ENCODE data around the gene ETFDH. TPM values are rescaled to one million over a fixed set of nuclear protein-coding genes. Genes with fewer than 3 reads are reported as not detected.
"Not testable (repeated sequence)": the region's sequence is repeated elsewhere in the genome, so short reads cannot be mapped to it uniquely, and the experiment has no call there.

Gene ETFDH
- total RNA-seq, 3 donors from 2014 or later (not counting 1 experiment from before 2014, with no cell fraction given), result 20.3 to 36.7 (median 22.2) TPM

- no peaks in the 10 kb centered on the region for H3K9me3 ChIP-seq (ENCODE audit: control insufficient read depth, insufficient read depth, low read length)
- Mint-ChIP-seq H3K4me3 (no peak overlapping the region), H3K27me3 (ENCODE audit: low read depth in 2 of 2) (peaks cover 4 to 10% of the 10 kb centered on the region in 2 donors), H3K36me3 (no peaks in the 10 kb centered on the region), H3K4me1 (peaks cover 4 to 5% of the 10 kb centered on the region in 2 donors), H3K9me3 (no peaks in the 10 kb centered on the region), H3K27ac (no peak overlapping the region)
- H3K4me1 ChIP-seq (ENCODE audit: control insufficient read depth, insufficient read depth, low read length), result no peaks in the 10 kb centered on the region
- H3K27me3 ChIP-seq (ENCODE audit: control insufficient read depth, insufficient read depth, low read length), result no peaks in the 10 kb centered on the region
- intact Hi-C loops (cut with micrococcal nuclease), result no loop called here
- DNase-seq (no peak), ATAC-seq (no peak)
- no peaks in the 10 kb centered on the region for H3K36me3 ChIP-seq (ENCODE audit: control insufficient read depth, insufficient read depth, low read length)
- H3K4me3 ChIP-seq (ENCODE audit: low read length), result no peak overlapping the region
- WGBS (ENCODE audit: insufficient coverage), result 97% methylated on average over 3 of the region's 4 CpGs
- TF ChIP-seq CTCF (IDR thresholded peaks at IDR 0.05), result no peak
- no peak overlapping the region for H3K27ac ChIP-seq (ENCODE audit: low read length)
Observed at GRCh38 chr4:158649111-158649680, 22.9 kb upstream of the ETFDH start.

- H3K36me3 Mint-ChIP-seq, result no peaks in the 10 kb centered on the region
- peaks cover 4 to 5% of the 10 kb centered on the region in 2 donors for H3K4me1 Mint-ChIP-seq
- no peak for TF ChIP-seq CTCF (IDR thresholded peaks at IDR 0.05)
- Histone ChIP-seq H3K36me3 (ENCODE audit: control insufficient read depth, insufficient read depth, low read length) (no peaks in the 10 kb centered on the region), H3K4me3 (ENCODE audit: low read length) (no peak overlapping the region), H3K9me3 (ENCODE audit: control insufficient read depth, insufficient read depth, low read length) (no peaks in the 10 kb centered on the region), H3K27me3 (ENCODE audit: control insufficient read depth, insufficient read depth, low read length) (no peaks in the 10 kb centered on the region), H3K27ac (ENCODE audit: low read length) (no peak overlapping the region), H3K4me1 (ENCODE audit: control insufficient read depth, insufficient read depth, low read length) (no peaks in the 10 kb centered on the region)
- DNase-seq (peak in 1 of 2 donors; percentile 6), ATAC-seq (peak in 1 of 3 donors; percentile 24)
- intact Hi-C loops (cut with micrococcal nuclease), result no loop called here
- H3K27me3 Mint-ChIP-seq (ENCODE audit: low read depth in 2 of 2), result peaks cover 0 to 2% of the 10 kb centered on the region in 2 donors
- no CpG with 5 or more reads among the region's 2 CpGs for WGBS (ENCODE audit: insufficient coverage)
- no peaks in the 10 kb centered on the region for H3K9me3 Mint-ChIP-seq
- no peak overlapping the region for H3K4me3 Mint-ChIP-seq
- peak overlapping the region in 1 of 2 donors; percentile 70 for H3K27ac Mint-ChIP-seq
Observed at GRCh38 chr4:158652920-158653319, 19.2 kb upstream of the ETFDH start.

GRCh38 chr4:158656439-158656838, 15.7 kb upstream of the ETFDH start:
- H3K9me3 Mint-ChIP-seq, result no peaks in the 10 kb centered on the region
- intact Hi-C loops (cut with micrococcal nuclease), result no loop called here
- peaks cover 4 to 5% of the 10 kb centered on the region in 2 donors for H3K4me1 Mint-ChIP-seq
- Histone ChIP-seq H3K27ac (ENCODE audit: low read length) (no peak overlapping the region), H3K36me3 (ENCODE audit: control insufficient read depth, insufficient read depth, low read length) (no peaks in the 10 kb centered on the region), H3K4me1 (ENCODE audit: control insufficient read depth, insufficient read depth, low read length) (no peaks in the 10 kb centered on the region), H3K27me3 (ENCODE audit: control insufficient read depth, insufficient read depth, low read length) (no peaks in the 10 kb centered on the region), H3K9me3 (ENCODE audit: control insufficient read depth, insufficient read depth, low read length) (no peaks in the 10 kb centered on the region), H3K4me3 (ENCODE audit: low read length) (no peak overlapping the region)
- H3K27me3 Mint-ChIP-seq (ENCODE audit: low read depth in 2 of 2), result peaks cover 0 to 8% of the 10 kb centered on the region in 2 donors
- H3K4me3 Mint-ChIP-seq, result no peak overlapping the region
- no CpG with 5 or more reads among the region's 1 CpG for WGBS (ENCODE audit: insufficient coverage)
- no peak for DNase-seq
- no peaks in the 10 kb centered on the region for H3K36me3 Mint-ChIP-seq
- ATAC-seq, result no peak
- H3K27ac Mint-ChIP-seq, result no peak overlapping the region
- TF ChIP-seq CTCF (IDR thresholded peaks at IDR 0.05), result no peak

- H3K36me3 ChIP-seq (ENCODE audit: control insufficient read depth, insufficient read depth, low read length), result no peaks in the 10 kb centered on the region
- Mint-ChIP-seq H3K27me3 (ENCODE audit: low read depth in 2 of 2) (peaks cover 0 to 8% of the 10 kb centered on the region in 2 donors), H3K4me3 (no peak overlapping the region), H3K9me3 (no peaks in the 10 kb centered on the region), H3K36me3 (no peaks in the 10 kb centered on the region), H3K4me1 (peaks cover 4 to 5% of the 10 kb centered on the region in 2 donors), H3K27ac (no peak overlapping the region)
- H3K27me3 ChIP-seq (ENCODE audit: control insufficient read depth, insufficient read depth, low read length), result no peaks in the 10 kb centered on the region
- TF ChIP-seq CTCF (IDR thresholded peaks at IDR 0.05), result no peak
- no peaks in the 10 kb centered on the region for H3K4me1 ChIP-seq (ENCODE audit: control insufficient read depth, insufficient read depth, low read length)
- intact Hi-C loops (cut with micrococcal nuclease), result no loop called here
- H3K27ac ChIP-seq (ENCODE audit: low read length), result no peak overlapping the region
- no peak overlapping the region for H3K4me3 ChIP-seq (ENCODE audit: low read length)
- ATAC-seq, result no peak
- no peaks in the 10 kb centered on the region for H3K9me3 ChIP-seq (ENCODE audit: control insufficient read depth, insufficient read depth, low read length)
- WGBS (ENCODE audit: insufficient coverage), result 92% methylated on average over 11 of the region's 11 CpGs
- no peak for DNase-seq
Observed at GRCh38 chr4:158657291-158657690, 14.8 kb upstream of the ETFDH start.

GRCh38 chr4:158663255-158663654, 8.8 kb upstream of the ETFDH start:
- ATAC-seq; H3K36me3 Mint-ChIP-seq; H3K4me3 ChIP-seq (ENCODE audit: low read length); H3K36me3 ChIP-seq (ENCODE audit: control insufficient read depth, insufficient read depth, low read length); H3K4me3 Mint-ChIP-seq; H3K9me3 Mint-ChIP-seq; H3K27ac ChIP-seq (ENCODE audit: low read length); H3K4me1 Mint-ChIP-seq; intact Hi-C loops (cut with micrococcal nuclease); DNase-seq; H3K9me3 ChIP-seq (ENCODE audit: control insufficient read depth, insufficient read depth, low read length); H3K4me1 ChIP-seq (ENCODE audit: control insufficient read depth, insufficient read depth, low read length); H3K27me3 Mint-ChIP-seq (ENCODE audit: low read depth in 2 of 2); H3K27me3 ChIP-seq (ENCODE audit: control insufficient read depth, insufficient read depth, low read length); H3K27ac Mint-ChIP-seq: not testable (repeated sequence)
- WGBS (ENCODE audit: insufficient coverage), result 10% methylated on average over 3 of the region's 4 CpGs

All from natural killer cell (primary cell).